ENCODE results near the gene COMMD7.

- TF ChIP-seq REST (IDR thresholded peaks at IDR 0.05; ENCODE audit: borderline replicate concordance) (peak; percentile 0), SMC3 (conservative IDR thresholded peaks at IDR 0.05; ENCODE audit: poor library complexity) (no peak)
- TF ChIP-seq, protein P1, sequence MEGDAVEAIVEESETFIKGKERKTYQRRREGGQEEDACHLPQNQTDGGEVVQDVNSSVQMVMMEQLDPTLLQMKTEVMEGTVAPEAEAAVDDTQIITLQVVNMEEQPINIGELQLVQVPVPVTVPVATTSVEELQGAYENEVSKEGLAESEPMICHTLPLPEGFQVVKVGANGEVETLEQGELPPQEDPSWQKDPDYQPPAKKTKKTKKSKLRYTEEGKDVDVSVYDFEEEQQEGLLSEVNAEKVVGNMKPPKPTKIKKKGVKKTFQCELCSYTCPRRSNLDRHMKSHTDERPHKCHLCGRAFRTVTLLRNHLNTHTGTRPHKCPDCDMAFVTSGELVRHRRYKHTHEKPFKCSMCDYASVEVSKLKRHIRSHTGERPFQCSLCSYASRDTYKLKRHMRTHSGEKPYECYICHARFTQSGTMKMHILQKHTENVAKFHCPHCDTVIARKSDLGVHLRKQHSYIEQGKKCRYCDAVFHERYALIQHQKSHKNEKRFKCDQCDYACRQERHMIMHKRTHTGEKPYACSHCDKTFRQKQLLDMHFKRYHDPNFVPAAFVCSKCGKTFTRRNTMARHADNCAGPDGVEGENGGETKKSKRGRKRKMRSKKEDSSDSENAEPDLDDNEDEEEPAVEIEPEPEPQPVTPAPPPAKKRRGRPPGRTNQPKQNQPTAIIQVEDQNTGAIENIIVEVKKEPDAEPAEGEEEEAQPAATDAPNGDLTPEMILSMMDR (IDR thresholded peaks at IDR 0.05; ENCODE audit: poor library complexity, severe bottlenecking) = no peak
Observed at GRCh38 chr20:32742322-32743236, 688 bp downstream of the COMMD7 start.

Data from neural cell (in vitro differentiated cells).